GM18502 (cell line): ENCODE data around the gene C10orf95.
A peak's percentile ranks its signal among the peaks of the same experiment; 100 is the strongest.
"Not testable (repeated sequence)": the region's sequence is repeated elsewhere in the genome, so short reads cannot be mapped to it uniquely, and the experiment has no call there.

Experiments used
- ATAC-seq: cut with Tn5 transposase; IDR thresholded peaks from one replicate; pipeline ENCODE4 v1.9.1; 2021; ENCODE audit warnings: mild to moderate bottlenecking; ENCODE audit not compliant: unreplicated experiment, poor library complexity

C10orf95 gene

DNA sequence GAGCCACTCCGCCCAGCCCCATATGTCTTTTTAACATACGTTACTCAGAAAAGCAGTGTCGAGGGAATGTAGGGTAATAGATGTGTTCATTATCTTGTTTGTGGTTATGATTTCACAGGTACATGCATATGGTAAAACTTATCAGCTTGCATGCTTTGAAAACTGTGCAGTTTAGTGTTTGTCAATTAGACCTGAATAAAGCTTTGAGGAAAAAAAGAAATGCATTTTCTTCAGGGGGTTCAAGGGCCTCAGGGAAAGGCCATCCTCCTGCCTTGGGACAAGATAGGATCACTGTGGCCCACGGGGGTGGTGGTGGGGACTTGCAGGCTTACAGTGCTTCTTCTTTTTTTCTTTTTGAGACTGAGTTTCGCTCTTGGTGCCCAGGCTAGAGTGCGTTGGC, 16.0 kb upstream of the C10orf95 start:
- no peak for ATAC-seq

DNA sequence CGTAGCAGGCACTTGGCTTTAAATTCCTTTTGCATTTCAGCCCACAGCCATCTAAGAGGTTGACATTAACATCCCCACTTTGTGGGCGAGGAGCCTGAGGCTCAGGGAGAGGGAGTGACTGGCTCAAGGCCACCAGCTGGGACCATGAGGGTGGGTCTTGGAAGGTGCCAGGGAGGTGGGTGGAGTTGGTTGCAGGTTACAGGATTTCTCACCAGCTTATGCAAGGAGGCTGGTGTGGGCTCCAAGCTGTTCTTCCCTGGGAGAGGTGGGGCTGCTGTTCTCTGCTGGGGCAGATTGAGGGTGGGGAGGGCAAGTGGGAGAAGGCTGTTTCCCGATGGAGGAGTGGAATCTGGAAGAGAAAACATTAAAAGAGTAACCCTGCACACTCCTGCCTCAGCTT, 14.1 kb upstream of the C10orf95 start:
- ATAC-seq, result no peak

DNA sequence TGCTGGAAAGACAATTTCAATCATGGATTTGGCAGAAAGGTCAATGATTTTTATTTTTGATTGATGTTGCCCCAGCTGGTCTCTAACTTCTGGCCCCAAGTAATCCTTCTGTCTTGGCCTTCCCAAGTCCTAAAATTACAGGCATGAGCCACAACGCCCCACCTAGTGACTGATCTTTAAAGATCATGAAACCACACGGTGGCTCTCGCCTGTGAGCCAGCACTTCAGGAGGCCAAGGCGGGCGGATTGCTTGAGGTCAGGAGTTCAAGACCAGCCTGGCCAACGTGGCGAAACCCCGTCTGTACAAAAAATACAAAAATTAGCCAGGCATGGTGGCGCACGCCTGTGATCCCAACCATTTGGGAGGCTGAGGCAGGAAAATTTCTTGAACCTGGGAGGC, 12.6 kb upstream of the C10orf95 start:
- no peak for ATAC-seq

DNA sequence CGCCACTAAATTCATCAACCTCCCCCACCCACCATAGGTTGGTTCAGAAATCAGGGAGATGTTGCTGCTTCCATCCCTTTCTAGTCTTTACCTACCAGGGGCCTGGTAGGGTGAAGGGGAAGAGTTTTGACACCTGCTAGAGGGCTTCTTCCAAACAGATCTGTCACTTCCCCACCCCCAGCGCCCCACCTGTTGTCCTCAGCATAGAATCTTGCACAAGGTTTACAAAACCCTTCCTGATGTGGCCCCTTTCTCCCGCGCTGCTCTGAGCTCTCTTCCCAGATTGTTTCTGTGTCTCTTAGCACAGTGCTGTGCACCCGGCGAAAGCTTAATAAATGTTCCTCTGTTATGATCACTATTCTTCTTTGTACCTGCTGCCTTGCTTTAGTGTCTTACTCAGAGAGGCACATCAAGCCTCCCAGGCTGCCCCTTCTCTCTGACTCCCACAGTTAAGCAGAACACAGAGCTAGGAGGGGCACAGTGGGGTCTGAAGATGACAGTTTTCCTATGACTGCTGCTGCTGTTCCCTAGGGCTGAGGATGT, 11.2 kb upstream of the C10orf95 start:
- no peak for ATAC-seq

DNA sequence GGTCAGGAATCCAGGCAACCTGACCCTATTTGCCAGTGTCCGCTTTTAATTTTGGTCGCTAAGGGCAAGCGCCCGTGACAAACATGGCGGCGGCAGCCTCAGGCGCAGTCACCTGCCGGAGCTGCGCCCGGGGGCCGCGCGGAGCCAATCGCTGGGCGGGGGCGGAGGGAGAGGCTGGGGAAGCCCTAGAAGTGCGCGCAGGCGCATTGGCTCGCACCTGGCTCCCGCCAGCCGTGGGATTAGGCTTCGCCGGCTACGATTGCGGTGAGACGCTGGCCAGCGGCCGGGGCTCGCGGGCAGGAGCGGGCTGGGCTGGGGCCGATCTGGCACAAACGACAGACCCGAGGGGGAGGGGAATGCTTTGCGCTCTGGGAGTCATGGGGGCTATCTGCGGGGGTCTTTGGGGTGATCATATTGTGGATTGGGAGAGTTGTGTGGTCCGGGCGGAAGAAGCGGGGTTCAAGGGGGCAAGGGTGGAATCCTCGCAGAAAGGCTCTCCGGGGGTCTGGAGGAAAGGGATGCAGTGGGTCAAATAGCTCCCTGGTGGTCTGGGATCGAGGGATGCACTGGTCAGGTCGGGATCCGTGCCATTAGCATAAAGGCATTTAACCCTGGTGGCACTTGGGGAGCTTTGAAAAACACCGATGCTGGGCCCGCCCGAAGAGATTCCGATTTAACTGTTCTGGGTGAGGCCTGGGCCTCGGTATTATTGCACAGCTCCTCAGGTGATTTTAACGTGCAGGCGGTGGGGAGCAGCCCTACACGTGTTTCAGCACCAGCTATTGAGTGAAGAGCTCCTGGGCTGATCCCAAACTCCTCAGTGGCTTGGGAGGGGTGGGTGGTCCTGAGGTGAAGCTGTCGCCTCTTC, 10.1 kb upstream of the C10orf95 start:
- ATAC-seq, result peak; percentile 87

DNA sequence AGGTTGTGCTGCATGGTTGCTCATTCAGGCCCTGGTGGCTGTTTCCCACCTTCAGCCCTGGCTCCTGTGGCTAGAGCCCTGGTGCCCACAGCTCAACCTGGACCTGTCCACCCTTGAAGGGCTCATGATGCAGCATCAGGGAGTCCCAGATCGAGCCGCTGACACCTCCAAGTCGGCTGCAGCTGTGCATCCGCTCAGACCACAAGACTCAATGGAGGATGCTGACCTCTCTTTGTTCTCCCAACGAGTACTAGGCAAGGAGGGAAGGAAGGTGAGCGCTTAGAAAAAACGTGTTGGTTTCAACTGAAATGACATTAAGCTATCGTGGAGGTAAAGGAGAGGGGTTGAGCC, 9.5 kb upstream of the C10orf95 start:
- peak; percentile 11 for ATAC-seq

DNA sequence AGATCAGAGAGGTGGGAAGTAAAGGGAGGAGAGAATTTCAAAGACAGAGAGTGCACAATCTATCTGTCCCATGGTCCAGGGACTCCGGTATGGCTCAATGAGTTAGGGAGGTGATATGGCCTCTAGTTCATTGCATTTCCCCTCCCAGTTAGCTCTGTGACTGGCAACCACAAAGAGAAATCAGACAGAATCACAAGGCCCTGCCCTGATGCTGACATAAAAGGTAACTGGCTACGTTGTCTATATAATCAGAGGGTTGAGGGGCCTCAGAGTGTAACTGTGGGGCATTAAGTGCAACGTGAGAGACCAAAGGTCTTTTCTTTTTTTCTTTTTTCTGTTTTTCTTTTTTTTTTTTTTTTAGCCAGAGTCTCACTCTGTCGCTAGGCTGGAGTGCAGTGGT, 7.3 kb upstream of the C10orf95 start:
- ATAC-seq, result no peak

DNA sequence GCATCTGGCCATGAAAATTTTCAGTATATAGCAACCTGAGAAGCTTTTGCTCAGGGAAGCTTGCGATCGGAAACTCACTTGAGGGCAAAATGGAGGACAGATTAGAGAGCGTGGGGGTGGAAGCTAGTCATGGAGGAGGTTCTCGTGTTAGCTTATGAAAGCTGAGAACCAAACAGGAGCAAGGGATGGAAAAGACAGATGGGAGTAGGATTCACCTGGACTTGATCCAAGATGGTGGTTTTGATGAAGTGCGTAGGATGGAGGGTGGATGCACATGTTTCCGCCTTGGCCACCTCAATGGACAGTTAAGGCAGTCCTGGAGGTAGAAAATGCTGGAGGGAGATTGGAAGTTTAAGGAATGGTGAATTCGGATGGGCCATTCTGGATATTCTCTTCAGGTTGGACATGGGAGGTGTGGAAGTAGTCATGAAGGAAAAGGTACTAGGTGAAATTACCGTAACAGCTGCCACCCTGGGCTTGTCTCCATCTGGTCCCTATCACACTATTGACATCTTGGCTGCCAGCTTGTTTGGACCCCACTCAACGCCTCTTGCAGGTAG, 6.3 kb upstream of the C10orf95 start:
- no peak for ATAC-seq

DNA sequence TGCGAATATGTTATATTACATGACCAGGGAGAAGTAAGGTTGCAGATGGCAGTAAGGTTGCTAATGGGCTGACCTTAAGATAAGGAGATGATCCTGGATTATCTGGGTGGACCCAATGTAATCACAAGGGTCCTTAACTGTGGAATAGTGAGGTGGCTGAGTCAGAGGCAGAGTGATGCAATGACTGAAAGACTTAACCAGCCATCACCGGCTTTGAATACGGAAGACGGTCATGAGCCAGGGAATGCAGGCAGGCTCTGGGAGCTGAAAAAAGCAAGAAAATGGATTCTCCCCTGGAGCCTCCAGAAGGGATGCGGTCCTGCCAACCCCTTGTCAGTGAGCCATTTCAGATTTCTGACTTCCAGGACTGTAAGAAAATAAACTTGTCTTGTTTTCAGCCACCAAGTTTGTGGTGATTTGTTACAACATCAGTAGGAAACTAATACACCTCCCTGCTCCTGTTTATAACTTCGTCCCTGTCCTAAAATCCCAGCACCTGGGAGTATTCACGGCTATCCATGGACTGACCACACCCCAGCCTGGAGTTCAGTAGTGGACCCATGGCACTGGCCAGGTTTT, 4.6 kb upstream of the C10orf95 start:
- no peak for ATAC-seq

DNA sequence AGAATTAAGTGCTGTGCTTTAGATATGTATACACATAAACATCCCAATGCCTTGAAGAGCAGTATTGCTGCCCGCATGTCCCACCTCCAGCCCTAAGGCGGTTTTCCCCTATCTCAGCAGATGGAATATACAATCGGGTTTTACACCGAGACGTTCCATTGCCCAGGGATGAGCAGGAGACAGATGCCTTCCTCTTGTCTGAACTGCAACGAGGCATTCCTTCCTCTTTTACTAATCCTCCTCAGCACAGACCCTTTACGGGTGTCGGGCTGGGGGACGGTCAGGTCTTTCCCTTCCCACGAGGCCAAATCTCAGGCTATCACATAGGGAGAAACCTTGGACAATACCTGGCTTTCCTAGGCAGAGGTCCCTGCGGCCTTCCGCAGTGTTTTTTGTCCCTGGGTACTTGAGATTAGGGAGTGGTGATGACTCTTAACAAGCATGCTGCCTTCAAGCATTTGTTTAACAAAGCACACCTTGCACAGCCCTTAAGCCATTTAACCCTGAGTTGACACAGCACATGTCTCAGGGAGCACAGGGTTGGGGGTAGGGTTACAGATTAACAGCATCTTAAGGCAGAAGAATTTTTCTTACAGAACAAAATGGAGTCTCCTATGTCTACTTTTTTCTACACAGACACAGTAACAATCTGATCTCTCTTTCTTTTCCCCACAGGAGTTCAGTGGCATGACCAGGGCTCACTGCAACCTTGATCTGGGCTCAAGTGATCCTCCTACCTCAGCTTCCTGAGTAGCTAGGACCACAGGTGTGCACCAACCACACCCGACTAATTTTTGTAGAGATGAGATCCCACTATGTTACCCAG, 3.5 kb upstream of the C10orf95 start:
- ATAC-seq, result not testable (repeated sequence)

DNA sequence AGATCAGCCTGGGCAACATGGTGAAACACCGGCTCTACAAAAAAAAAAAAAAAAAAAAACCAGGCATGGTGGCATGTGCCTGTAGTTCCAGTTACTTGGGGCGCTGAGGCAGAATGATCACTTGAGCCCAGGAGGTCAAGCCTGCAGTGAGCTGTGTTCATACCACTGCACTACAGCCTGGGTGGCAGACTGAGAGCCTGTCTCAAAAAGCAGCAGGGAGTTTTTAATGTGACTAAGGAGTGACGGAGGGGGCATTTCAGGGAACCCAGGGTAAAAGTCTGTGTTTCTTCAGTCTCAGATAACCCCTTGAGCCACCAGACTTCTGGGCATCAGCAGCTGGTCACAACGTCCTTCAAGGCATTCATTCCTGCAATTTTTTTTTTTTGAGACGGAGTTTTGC, 2.2 kb upstream of the C10orf95 start:
- no peak for ATAC-seq

DNA sequence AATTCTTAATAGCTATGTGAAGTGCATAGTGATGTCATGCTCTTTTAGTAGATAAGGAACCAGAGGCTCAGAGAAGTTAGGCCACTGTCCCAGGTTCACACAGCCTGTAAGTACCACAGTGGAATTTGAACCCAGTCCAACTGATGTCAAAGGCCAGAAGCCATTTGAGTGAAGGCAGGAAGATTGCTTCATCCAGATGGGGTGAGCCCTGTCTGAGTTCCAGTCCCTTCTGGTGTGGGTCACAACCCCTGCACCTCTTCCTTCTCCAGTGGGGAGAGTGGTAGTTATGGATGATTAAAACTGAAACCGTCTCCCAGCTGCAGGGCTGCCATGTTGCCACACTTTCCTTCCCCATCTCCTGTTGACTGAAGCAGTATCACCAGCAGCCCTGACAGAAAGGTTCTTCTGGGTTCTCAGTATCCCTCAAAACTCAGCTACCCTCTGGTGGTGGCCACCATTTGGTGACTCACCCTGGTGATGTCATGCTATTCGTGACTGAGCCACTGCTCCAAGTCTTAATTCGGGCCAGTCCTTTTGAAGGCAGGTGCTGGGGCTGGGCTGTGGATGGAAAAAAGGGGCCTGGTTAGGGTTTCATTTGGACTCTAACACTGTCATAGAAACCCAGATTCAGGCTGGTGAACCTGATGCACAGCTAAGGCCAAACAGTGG, 1.5 kb upstream of the C10orf95 start:
- no peak for ATAC-seq

DNA sequence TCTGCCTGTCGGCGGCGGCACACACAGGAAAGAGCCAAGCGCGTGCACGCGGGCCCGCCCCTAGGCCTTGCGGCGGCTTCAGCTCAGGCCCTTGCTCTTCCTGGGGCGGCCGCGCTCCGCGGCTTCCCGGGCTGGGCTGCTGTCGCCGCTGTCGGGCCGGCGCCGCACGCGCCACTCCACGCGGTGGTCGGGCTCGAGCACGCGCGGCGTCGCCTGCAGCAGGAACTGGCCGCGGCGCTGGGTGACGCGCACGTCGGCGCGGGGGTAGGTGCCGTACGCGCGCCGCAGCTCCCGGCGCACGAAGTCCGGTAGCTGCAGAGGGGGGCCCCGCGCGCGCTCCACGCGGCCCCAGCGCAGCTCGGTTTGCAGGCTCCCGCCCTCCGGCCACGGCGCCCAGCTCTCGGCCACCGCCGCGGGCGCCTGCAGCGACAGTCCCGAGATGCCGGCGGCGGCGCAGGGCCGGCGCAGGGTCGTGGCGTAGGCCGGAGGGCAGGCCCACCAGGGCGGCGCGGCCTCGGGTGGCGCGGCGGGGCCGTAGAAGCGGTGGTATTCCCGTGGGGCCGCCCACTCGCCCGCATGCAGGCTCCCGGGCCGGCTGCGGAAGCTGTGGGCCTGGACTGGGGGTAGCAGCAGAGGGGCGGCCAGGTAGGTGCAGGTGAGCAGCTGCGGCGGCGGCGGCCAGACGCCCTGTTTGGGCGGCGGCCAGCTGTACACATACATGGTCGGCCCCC, 804 bp downstream of the C10orf95 start:
- peak; percentile 76 for ATAC-seq

DNA sequence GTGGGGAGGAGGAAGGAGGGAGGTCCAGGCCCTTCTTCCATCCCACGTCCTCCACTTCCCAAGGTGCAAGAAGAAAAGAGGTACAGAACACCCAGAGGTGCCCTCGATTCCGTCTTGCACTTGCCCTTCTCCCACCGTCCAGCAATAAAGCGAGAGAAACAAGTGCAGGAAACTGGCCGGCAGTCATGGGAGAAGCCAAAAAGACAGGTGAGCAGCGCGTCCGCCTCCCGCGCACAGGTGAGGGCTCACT, 1.3 kb downstream of the C10orf95 start:
- ATAC-seq, result peak; percentile 3

DNA sequence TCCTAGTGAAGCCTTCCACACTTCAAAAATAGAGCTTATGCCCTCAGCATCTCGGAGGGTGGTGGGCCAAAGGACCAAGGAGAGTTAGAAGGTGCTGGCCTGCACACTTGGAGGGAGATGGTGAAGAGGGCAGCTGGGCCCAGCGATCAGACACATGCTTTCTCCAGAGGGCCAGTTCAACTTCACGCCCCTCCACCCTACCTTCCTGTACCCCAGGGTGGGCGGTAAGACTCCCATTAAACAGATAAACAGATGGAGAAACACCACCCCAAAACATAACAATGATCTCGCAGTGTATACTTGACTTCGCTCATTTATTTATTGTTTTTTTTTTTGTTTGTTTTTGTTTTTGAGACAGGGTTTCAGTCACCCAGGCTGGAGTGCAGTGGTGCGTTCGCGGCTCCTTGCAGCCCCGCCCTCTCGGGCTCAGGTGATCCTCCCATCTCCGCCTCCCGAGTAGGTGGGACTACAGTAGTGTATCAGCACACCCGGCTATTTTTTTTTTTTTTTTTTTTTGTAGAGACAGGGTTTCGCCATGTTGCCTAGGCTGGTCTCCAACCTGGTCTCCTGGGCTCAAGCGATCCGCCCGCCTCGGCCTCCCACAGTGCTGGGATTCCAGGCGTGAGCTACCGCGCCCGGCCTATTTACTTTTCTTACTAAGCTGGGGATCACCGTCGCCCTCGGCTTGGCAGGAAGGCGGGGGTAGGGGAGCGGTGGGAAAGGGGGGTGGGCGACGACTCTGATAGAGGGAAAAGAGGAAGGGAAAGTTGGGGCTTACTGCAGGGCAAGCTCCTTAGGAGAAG, 1.8 kb downstream of the C10orf95 start:
- ATAC-seq, result peak; percentile 55

DNA sequence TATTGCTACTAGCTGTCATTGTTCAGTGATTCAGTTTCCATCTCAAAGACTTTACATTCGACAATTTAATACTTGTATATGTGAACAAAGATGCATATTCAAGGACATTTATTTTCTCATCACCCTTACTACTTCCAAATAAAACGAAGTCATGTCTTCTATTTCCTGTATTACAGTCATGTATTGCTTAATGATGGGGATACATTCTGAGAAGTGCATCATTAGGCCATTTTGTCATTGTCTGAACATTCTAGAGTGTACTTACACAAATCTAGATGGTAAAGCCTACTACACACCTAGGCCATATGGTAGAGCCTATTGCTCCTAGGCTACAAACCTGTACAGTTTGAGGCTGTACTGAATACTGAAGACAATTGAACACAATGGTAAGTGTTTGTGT, 6.5 kb downstream of the C10orf95 start:
- ATAC-seq, result no peak

DNA sequence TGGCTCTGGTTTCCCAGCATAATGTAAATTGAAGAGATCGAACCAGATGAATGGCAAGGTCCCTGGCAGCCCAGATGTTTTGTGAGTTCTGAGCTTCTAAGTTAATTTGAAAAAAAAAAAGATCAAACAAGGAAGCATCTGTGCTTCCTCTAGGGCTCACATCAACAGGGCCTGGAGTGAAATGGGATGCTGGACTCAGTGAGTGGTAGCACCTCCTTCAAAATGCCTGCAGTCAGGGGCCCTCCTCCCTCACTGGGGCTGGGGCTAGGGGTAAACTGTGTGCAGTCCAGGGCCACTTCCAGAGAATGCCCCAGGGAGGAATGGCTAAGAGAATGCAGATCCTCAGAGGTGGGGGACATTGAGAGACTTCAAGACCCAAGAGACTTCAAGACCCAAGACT, 13.0 kb downstream of the C10orf95 start:
- no peak for ATAC-seq

DNA sequence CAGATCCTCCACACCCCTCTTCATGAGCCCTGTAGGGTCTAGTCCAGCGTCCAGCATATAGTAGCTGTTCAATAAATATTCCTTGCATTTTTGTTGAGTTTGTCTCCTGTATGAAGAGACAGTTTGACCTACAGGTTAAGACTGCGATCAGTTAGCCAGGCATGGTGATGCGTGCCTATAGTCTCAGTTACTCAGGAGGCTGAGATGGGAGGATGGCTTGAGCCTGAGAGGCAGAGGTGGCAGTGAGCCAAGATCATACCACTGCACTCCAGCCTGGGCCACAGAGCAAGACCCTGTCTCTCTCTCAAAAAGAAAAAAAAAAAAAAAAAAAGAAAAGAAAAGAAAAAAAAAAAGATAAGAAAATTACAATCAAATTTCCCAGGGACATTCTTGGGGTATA, 13.8 kb downstream of the C10orf95 start:
- ATAC-seq, result no peak

DNA sequence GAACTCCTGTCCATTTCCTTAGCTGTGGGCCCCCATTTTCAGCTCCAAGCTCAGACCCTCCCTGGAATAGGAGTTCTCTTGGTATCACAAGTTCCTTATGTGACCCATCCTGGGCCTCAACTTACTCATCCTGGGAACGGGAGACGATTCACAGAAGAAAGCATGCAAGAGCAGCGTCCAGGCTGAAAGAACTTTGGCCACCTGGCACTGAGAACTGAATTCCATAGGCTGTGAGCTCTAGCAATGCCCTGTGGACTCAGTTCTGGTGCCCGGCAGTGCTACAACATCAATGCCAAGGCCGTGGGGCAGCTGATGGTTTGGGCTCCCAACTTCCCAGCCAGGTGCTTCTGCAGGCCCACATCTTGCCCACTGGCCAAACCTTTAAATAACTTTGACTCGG, 15.0 kb downstream of the C10orf95 start:
- ATAC-seq, result no peak
